ENCODE results near the gene SPA17. TPM values are rescaled to one million over a fixed set of nuclear protein-coding genes. Genes with fewer than 3 reads are reported as not detected.

Gene SPA17
- total RNA-seq, 1 donor from 2014 or later, result 6.2 TPM

GRCh38 chr11:124740277-124740882 lies 66.7 kb downstream of the SPA17 start:
- peaks cover 5% of the 10 kb centered on the region for H3K4me1 ChIP-seq (ENCODE audit: insufficient read depth, low read length)
- H3K4me2 ChIP-seq (ENCODE audit: low read length), result peak overlapping the region; percentile 99
- peaks cover 3% of the 10 kb centered on the region for H3K9me3 Mint-ChIP-seq (ENCODE audit: unreplicated experiment)
- no peak for FAIRE-seq
- H3K9me3 ChIP-seq (ENCODE audit: insufficient read depth, low read depth, low read length), result no peaks in the 10 kb centered on the region
- peaks cover 15% of the 10 kb centered on the region for H3K27me3 ChIP-seq (ENCODE audit: insufficient read depth, low read length)
- H2AFZ ChIP-seq (ENCODE audit: low read depth, low read length), result peak overlapping the region; percentile 95
- H3K4me3 Mint-ChIP-seq (ENCODE audit: unreplicated experiment), result peak overlapping the region; percentile 76
- H3K79me2 ChIP-seq (ENCODE audit: insufficient read depth, low read length), result no peaks in the 10 kb centered on the region
- H3K36me3 ChIP-seq (ENCODE audit: insufficient read depth, low read length), result no peaks in the 10 kb centered on the region
- no peak overlapping the region for H3K27ac Mint-ChIP-seq (ENCODE audit: unreplicated experiment)
- no peak for DNase-seq (ENCODE audit: low read depth)
- H3K27me3 Mint-ChIP-seq (ENCODE audit: low read depth, unreplicated experiment), result peaks cover 83% of the 10 kb centered on the region
- TF ChIP-seq CTCF (IDR thresholded peaks at IDR 0.05; ENCODE audit: insufficient read depth, low read depth, low read length) (peak; percentile 45), EZH2 (IDR thresholded peaks at IDR 0.05; ENCODE audit: insufficient read depth, low read length) (peak; percentile 4)
- peaks cover 4% of the 10 kb centered on the region for H4K20me1 ChIP-seq (ENCODE audit: insufficient read depth, low read length)
- no peak overlapping the region for H3K27ac ChIP-seq (ENCODE audit: low read depth, low read length)
- peaks cover 7% of the 10 kb centered on the region for H3K4me1 Mint-ChIP-seq (ENCODE audit: low read depth, unreplicated experiment)
- peaks cover 4% of the 10 kb centered on the region for H3K36me3 Mint-ChIP-seq (ENCODE audit: low read depth, unreplicated experiment)
- H3K9ac ChIP-seq (ENCODE audit: low read length), result peak overlapping the region; percentile 69
- H3K4me3 ChIP-seq (ENCODE audit: insufficient read depth, low read depth, low read length), result peak overlapping the region; percentile 65

- Histone ChIP-seq H4K20me1 (ENCODE audit: insufficient read depth, low read length) (peaks cover 4% of the 10 kb centered on the region), H3K4me1 (ENCODE audit: insufficient read depth, low read length) (peaks cover 20% of the 10 kb centered on the region), H3K79me2 (ENCODE audit: insufficient read depth, low read length) (no peaks in the 10 kb centered on the region), H2AFZ (ENCODE audit: low read depth, low read length) (no peak overlapping the region), H3K27me3 (ENCODE audit: insufficient read depth, low read length) (peaks cover 14% of the 10 kb centered on the region), H3K4me3 (ENCODE audit: insufficient read depth, low read depth, low read length) (no peak overlapping the region), H3K4me2 (ENCODE audit: low read length) (no peak overlapping the region), H3K27ac (ENCODE audit: low read depth, low read length) (no peak overlapping the region), H3K36me3 (ENCODE audit: insufficient read depth, low read length) (no peaks in the 10 kb centered on the region), H3K9me3 (ENCODE audit: insufficient read depth, low read depth, low read length) (no peaks in the 10 kb centered on the region), H3K9ac (ENCODE audit: low read length) (no peak overlapping the region)
- no peak overlapping the region for H3K4me3 Mint-ChIP-seq (ENCODE audit: unreplicated experiment)
- peaks cover 4% of the 10 kb centered on the region for H3K36me3 Mint-ChIP-seq (ENCODE audit: low read depth, unreplicated experiment)
- no peak for TF ChIP-seq CTCF (IDR thresholded peaks at IDR 0.05; ENCODE audit: insufficient read depth, low read depth, low read length)
- no peak for TF ChIP-seq EZH2 (IDR thresholded peaks at IDR 0.05; ENCODE audit: insufficient read depth, low read length)
- H3K27ac Mint-ChIP-seq (ENCODE audit: unreplicated experiment), result no peak overlapping the region
- H3K27me3 Mint-ChIP-seq (ENCODE audit: low read depth, unreplicated experiment), result peaks cover 75% of the 10 kb centered on the region
- H3K4me1 Mint-ChIP-seq (ENCODE audit: low read depth, unreplicated experiment), result peaks cover 11% of the 10 kb centered on the region
- peaks cover 3% of the 10 kb centered on the region for H3K9me3 Mint-ChIP-seq (ENCODE audit: unreplicated experiment)
- DNase-seq (ENCODE audit: low read depth), result no peak
- FAIRE-seq, result no peak
These were observed 68.9 kb downstream of the SPA17 start for GRCh38 chr11:124742555-124742954.

GRCh38 chr11:124743050-124743449 lies 69.3 kb downstream of the SPA17 start:
- H3K36me3 ChIP-seq (ENCODE audit: insufficient read depth, low read length), result no peaks in the 10 kb centered on the region
- no peak overlapping the region for H3K4me3 ChIP-seq (ENCODE audit: insufficient read depth, low read depth, low read length)
- no peak overlapping the region for H3K9ac ChIP-seq (ENCODE audit: low read length)
- TF ChIP-seq CTCF (IDR thresholded peaks at IDR 0.05; ENCODE audit: insufficient read depth, low read depth, low read length), result no peak
- TF ChIP-seq EZH2 (IDR thresholded peaks at IDR 0.05; ENCODE audit: insufficient read depth, low read length), result no peak
- H3K4me1 ChIP-seq (ENCODE audit: insufficient read depth, low read length), result peaks cover 24% of the 10 kb centered on the region
- H3K27ac ChIP-seq (ENCODE audit: low read depth, low read length), result no peak overlapping the region
- H3K4me2 ChIP-seq (ENCODE audit: low read length), result no peak overlapping the region
- no peaks in the 10 kb centered on the region for H3K79me2 ChIP-seq (ENCODE audit: insufficient read depth, low read length)
- no peak overlapping the region for H3K27ac Mint-ChIP-seq (ENCODE audit: unreplicated experiment)
- H3K9me3 Mint-ChIP-seq (ENCODE audit: unreplicated experiment), result peaks cover 3% of the 10 kb centered on the region
- no peak overlapping the region for H3K4me3 Mint-ChIP-seq (ENCODE audit: unreplicated experiment)
- no peak for FAIRE-seq
- H3K36me3 Mint-ChIP-seq (ENCODE audit: low read depth, unreplicated experiment), result peaks cover 4% of the 10 kb centered on the region
- H2AFZ ChIP-seq (ENCODE audit: low read depth, low read length), result no peak overlapping the region
- H4K20me1 ChIP-seq (ENCODE audit: insufficient read depth, low read length), result peaks cover 4% of the 10 kb centered on the region
- peaks cover 14% of the 10 kb centered on the region for H3K27me3 ChIP-seq (ENCODE audit: insufficient read depth, low read length)
- no peaks in the 10 kb centered on the region for H3K9me3 ChIP-seq (ENCODE audit: insufficient read depth, low read depth, low read length)
- no peak for DNase-seq (ENCODE audit: low read depth)
- H3K27me3 Mint-ChIP-seq (ENCODE audit: low read depth, unreplicated experiment), result peaks cover 74% of the 10 kb centered on the region
- H3K4me1 Mint-ChIP-seq (ENCODE audit: low read depth, unreplicated experiment), result peaks cover 16% of the 10 kb centered on the region

Measured in astrocyte (in vitro differentiated cells and primary cell).